GM19438 (cell line): Measurements from ENCODE around the gene ESX1.
"Not testable (repeated sequence)": the region's sequence is repeated elsewhere in the genome, so short reads cannot be mapped to it uniquely, and the experiment has no call there.

Source experiments
- ATAC-seq: cut with Tn5 transposase; IDR thresholded peaks from one replicate; pipeline ENCODE4 v1.9.1; 2021; ENCODE audit warnings: low read depth; ENCODE audit not compliant: unreplicated experiment

ESX1 gene

DNA sequence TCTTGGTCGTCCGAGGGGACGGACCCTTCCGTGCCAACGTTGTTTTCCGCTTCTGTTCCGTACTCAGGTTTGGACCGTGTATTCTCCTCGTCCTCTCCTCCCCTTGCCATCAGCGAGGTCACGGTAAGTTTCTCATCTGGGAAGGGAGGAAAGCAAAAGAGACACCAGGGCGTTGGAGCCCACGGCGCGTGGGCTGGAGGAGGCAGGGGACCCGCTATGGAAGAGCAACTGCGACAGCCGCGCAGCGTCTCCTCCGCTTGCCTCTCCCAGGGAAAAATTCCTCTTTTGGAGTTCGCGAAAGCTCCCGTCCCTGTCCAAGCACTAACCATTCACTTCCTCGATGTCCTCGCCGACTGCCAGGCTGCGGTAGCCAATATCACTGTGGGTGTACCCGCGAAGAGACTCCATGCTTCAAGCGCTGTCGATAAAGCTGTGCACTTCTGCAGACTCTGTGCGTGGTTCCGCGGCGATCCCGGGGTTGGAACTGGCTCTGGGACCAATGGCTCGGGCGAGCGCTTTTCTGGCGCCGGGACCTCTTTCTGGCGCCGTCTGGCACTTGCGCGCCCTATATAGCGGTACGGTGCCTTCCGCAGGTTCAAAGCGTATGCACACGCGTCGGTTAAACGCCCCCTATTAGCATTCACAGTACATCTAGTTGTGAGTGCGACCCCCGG, at the start of gene ESX1:
Gene ESX1, minus strand, starts transcription at position 492 of the 674 bp plus-strand sequence. Its CDS starts 84 bp downstream, at position 408.
- ATAC-seq, result no peak

DNA sequence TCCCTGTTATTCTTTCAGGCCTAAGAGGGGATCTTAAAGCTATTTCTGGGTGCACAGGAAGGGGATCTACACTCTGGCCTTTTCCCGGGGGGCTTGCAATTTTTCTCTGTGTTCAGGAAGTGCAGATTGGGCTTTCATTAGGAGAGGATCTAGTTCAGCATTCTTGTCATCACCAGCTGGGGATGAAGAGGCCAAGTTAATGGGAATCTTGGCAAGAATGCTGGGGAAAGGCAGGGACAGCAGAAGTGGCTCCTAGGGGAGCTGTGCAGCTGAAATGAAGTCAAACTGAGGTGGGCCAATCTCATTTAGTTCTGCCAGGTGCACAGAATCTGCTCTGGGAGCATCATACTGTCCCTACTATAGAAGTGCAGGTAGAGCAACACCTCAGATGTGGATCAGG, 40.9 kb upstream of the ESX1 start:
- ATAC-seq, result no peak

DNA sequence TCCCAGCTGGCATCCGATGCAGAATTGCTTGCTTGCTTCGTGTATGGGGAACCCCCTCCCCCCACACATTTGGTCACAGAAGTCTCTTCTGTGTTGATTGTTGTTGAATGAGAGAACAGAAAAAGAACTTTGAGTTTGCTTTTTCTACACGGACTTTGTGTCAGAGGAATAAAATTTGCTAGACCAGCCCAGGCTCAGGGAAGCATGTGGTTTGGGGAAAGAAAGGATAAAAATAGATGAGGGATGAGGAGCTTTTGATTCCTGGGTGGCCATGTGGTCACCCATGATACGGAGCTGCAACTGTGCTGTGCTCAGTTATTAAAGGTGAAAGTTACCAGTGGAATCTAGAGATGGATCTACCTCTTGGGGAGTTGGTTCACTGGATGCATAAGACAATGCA, 34.2 kb upstream of the ESX1 start:
- no peak for ATAC-seq

DNA sequence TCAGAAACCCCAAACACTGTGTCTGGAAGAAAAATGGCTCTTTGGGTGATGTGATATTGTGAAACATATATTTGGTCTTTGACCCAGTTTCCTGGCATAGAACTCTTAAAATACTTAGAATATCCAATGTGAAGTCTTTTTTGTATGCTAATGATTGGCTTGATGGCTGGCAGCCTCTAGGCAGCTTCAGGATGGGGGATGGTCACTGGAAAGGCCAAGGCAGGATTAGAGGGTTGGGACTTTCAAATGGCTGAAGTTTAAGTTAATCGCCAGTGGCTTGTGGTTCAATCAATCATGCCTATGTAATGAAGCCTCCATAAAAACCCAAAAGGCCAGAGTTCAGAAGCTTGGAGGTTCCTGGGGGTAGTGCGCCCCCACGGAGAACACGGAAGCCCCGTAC, 33.5 kb upstream of the ESX1 start:
- no peak for ATAC-seq

DNA sequence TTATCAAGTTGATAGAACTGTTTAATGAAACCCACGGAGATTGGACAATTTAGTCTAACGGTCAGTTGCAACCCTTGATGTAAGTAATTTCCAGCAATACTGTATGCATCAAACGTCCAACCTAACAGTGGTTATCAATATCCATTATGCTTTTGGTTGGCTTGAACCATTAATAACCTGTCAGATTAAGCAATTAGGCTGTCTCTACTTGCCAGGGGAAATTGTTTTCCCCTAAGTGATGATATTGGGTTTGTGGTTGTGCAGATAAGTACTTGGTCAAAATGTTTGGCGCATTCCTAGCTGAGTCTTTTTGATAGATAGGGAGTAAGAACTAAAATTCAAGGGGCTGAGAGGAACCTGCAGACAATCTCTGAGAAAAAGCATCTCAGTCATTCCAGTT, 30.5 kb upstream of the ESX1 start:
- no peak for ATAC-seq

DNA sequence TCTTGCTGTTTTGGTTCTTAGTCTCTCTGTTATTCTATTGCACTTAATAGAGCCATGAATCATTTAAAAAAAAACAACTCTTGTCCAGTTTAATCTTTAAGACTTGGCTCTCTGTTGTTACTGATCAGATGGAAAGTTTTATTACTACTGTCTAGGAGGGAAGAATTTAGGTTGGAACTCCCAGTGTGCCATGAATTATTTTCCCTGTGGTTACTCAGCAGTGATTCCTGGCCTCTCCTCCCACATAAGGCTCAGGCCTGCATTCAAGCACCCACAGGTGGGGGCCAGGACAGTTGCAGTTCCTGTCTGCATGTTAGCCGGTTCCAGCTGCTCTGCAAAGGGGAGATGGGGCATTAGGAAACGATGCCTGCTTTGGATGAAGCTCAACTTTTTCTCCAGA, 29.8 kb upstream of the ESX1 start:
- no peak for ATAC-seq

DNA sequence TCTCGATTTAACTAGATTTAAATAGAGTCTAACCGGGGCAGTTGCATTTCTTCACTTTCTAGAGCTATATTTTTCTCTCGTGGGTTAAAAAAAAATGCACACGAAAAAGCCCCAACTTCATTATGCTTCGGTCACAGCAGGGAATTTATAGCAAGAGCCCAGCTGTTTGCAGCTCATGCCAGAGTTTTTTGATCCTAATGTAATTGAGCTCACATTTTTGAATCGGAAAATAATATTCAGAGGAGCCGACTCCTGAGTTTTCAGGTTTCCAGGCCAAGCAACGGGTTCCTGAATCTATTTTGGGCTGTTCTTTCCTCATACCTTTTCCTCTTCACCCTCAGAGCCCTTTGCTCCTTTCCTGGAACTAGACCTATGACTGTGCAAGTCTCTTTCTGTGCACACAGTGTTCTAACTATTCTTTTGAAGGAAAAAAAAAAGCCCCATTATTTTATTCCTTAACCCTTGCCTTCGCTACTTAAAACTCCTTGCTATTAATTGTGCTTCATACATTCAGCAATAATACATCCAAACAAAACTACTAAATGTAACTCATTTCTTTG, 27.5 kb upstream of the ESX1 start:
- ATAC-seq, result no peak

DNA sequence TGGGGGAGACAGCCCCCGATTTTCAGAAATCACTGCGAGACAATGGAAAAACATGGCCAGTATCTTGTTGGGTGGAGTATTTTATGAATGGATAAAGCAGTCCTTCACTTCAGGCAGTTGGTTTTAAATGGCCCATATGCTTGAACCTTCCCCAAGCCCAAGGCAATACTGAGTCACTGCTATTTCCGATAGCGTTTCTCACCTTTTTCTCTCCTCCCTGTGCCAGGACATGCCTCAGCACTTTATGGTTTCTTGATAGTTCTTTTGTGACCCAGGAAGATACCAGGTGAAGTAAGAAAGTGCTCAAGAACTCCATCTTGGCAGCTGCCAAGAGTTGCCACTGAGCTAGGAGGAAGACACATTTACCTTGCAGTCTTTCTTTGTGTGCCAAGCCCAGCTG, 26.8 kb upstream of the ESX1 start:
- ATAC-seq, result no peak

DNA sequence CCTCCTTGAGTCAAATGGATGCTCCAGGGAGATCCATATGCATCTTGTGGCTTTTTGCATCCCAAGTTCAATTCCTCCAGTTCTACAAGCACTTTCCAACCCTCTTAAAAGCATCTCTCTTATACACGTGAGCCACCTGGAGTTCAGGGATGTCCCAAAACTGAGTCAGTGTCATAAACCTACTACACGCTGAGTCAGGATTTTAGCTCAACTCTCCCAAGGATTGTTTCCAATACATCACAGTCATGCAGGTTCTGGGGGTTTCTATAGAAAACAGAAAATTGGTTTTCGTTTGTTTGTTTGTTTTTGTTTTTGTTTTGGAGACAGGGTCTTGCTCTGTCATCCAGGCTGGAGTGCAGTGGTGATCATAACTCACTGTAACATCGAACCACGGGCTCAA, 25.9 kb upstream of the ESX1 start:
- no peak for ATAC-seq

DNA sequence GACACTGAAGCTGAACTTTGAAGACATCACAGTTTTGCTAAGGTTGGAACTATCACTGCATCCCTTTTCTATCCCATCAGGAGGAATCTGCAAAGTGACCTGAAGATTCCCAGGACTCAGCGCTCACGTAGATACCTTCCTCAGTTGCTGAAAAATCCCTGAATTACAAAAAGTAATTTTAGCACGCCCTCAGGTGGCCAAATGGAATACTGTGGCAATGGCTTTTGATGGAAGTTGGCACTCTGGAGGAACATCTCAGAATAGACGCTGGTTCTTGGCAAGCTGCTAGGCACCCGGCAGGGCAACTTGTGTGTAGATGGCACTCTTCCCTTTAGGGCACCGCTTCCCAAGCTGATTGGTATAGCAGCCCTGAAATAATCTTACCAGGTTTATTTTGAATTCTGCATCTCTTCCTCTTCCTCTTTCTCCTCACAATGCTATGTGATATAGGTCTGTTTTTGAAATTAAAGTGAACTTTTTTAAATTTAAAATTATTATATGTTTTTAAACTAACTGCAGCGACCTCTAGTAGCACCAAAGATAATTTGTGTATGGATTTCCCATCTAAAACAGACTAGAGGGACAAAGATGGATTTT, 16.3 kb upstream of the ESX1 start:
- ATAC-seq, result no peak

DNA sequence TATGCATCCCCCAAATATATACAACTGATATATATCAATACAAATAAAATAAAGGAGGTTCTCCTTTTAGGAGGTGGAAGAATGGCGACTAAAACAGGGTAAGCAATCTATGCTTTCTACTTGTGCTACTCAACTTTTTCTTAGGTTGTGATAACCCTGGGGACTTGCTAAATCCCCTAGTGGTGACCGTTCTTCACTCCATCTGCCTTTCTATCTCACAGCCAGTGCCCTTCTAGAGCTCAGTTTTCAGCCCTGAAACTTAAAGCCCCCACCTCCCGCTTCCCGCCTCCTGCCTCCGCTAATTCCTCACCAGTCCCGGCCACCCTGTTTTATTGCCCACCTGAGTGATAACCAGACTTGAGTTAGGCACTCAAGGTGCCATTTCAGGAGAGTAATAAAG, 15.5 kb upstream of the ESX1 start:
- ATAC-seq, result no peak

DNA sequence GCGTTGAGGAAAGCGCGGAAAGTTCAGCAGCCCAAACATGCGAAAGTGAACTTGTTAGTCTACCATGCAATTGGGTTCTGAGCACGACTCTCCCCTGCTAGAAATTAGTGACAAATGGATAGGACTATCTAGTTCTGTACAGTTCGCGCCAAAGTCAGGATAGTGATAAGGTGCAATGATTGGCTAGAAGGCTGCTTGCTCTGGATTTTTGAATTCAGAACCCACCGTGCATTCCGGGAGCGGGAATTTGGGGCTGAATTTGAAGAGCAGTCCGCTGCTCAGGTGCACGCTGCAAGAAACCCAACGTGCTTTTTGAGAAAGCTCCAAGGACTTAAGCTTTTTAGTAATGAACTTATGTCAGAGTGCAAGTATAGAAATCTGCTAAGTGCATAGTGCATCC, 732 bp upstream of the ESX1 start:
- no peak for ATAC-seq

DNA sequence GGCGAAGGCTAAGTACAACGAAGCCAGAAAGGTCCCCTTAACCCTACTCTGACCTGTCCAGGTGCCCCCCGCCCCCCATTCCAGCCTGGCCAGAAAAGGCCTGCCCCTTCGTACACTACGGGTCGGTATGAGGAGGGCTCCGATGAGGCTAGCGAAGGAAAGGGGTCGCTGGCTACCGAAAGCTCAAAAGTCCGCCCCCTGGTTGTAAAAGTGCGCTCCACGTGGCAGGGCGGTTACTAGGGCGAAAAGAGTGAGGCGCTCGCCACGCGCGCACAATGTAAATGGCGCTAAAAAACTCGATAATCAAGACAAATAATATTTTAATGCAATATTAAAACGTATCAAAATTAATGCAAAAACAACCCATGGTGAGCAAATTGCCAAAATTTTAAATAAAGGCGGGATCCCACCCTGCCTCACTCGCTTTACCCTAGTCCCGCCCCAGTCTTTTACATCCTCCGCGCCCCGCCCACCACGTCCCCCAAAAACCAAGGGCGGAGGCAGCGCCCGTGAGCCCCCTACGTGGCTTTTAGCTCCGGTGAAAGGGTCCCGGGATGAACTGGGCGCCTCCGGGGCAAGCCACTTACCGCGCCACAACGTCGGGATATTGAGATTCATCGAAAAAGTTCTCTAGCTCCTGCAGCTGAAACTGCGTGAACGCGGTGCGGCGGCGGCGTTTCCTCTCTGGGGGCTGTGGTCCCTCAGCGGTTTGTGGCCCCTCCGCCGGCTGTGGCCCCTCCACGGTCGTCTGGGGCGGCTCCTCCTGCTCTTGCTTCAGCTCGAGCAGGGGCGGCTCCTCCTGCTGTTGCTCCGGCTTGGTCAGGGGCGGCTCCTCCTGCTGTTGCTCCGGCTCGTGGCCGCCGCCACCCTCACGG, 929 bp downstream of the ESX1 start:
- no peak for ATAC-seq

DNA sequence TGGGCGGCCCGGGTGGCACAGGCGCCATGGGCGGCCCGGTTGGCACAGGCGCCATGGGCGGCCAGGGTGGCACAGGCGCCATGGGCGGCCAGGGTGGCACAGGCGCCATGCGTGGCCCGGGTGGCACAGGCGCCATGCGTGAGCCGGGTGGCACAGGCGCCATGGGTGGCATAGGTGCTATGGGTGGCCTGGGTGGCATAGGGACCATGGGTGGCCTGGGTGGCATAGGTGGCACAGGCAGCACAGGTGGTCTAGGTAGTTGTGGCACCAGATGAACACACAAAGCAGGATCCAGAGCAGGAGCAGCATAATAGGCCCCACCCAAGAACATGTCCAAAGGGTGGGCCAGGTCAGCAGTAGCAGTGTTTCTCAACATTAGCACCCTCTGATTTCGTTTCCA, 4.3 kb downstream of the ESX1 start:
- ATAC-seq, result no peak

DNA sequence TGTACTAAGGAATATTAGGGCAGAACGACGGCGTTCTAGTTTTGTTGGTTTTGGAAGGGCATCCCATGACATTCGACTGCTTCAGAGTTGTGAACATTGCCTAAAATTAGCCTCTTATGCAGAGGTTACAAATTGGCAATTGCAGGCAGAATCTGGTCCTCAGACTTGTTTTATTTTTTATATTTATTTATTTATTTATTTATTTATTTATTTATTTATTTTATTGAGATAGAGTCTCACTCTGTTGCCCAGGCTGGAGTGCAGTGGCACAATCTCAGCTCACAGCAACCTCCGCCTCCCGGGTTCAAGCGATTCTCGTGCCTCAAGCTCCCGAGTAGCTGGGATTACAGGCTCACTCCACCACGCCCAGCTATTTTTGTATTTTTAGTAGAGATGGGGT, 24.7 kb downstream of the ESX1 start:
- ATAC-seq, result not testable (repeated sequence)

DNA sequence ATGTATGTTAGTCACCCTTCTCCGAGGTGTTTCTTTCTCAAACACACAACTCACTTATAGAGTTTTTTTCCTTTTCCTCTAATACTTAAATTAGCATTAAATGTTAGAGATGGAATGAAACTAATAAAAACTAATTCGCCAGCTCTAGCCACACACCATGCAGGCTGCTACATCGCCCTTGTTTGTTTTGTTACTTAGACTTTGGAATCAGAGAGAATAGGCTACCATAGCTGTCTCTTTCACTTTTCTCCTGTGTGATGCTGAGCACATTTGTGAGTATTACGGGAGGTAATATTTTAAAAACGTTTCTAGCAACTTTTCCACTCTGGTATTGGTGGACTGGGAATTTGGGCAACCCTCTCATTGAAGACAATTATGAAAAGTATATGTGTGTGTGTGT, 43.5 kb downstream of the ESX1 start:
- ATAC-seq, result no peak

DNA sequence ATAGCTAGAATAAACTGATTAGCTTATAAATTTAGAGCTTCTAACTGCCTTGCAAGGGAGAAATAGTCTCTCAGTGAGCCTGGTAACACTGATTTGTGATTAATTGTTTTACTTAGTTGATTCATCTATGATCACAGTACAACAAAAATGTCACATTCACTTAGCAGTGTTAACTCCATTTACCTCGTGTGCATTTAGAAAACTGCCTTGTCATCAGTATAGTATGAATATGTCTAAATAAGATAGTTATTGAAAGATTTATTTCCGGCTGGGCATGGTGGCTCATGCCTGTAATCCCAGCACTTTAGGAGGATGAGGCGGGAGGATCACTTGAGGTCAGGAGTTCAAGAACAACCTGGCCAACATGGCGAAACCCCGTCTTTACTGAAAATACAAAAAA, 49.2 kb downstream of the ESX1 start:
- ATAC-seq, result no peak
